NAMALWA (cell line): Measurements from ENCODE around the gene RPL22.
A peak's percentile ranks its signal among the peaks of the same experiment; 100 is the strongest.

Experiments used
- DNase-seq: peaks from one replicate; pipeline ENCODE4 v3.0.0-alpha.2; 2015; ENCODE audit warnings: low spot score

Gene RPL22

GRCh38 chr1:6171548-6172124, 27.8 kb downstream of the RPL22 start:
- DNase-seq: peak; percentile 54

DNA sequence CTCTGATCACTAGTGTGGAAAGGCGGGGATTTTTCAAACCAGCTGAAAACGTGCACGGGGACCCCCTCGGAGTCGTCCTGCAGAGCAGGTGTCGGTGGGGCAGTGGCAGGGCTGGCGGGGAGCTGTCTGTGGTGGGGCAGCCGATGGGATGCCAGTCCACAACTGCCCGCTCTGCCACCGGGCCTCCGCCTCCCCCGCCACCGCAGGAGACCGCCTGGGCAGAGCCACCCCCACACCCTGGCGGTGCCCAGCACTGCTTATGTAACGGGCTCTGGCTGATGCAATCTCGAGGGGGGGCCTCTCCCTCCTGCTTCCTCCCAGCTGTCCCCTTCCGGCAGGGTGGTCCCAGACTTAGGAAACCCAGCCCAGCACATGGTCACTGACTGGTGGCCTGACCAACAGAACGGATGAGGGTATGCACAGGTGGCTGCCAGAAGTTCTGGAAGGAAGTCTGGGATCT, 28.6 kb downstream of the RPL22 start:
- no peak for DNase-seq

DNA sequence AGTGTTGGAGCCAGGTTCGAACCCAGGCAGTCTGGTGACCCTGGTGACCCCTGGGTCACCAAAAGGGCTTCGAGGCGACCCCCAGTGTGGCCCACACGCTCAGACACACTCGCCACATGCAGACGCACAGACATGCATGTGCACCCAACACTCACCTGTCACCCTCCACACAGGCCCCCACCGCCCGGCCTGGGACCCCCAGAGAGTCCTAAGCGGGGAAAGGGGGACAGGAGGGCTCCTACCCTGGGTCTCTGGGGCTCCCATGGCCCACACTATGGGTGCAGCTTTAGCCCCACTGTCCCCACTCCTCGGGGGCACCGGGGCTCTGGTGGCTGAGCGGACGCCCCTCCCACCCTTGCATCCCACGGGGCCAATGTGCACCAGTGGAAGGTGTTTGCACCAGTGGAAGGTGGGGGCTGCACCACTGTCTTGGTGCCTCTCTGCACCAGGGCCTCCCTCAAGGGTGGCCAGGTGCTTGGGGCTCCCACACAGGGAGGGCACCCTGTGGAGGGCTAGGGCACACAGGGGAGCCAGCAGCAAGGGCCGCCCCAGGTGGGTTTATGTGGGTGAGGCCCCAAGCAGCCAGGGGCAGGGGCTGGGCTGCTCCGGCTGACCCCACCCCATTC, 29.2 kb downstream of the RPL22 start:
- DNase-seq: no peak

- DNase-seq: no peak
These were observed 30.3 kb downstream of the RPL22 start for GRCh38 chr1:6168947-6169586.

GRCh38 chr1:6167391-6168303, 31.7 kb downstream of the RPL22 start:
- no peak for DNase-seq

- DNase-seq: no peak
These were observed 32.6 kb downstream of the RPL22 start for GRCh38 chr1:6166655-6167390.

GRCh38 chr1:6166221-6166620, 33.2 kb downstream of the RPL22 start:
- DNase-seq: no peak

- no peak for DNase-seq
These were observed 33.9 kb downstream of the RPL22 start for GRCh38 chr1:6165441-6165985.

- no peak for DNase-seq
These were observed 34.4 kb downstream of the RPL22 start for GRCh38 chr1:6165027-6165426.

GRCh38 chr1:6163973-6164617, 35.3 kb downstream of the RPL22 start:
- DNase-seq: no peak

DNA sequence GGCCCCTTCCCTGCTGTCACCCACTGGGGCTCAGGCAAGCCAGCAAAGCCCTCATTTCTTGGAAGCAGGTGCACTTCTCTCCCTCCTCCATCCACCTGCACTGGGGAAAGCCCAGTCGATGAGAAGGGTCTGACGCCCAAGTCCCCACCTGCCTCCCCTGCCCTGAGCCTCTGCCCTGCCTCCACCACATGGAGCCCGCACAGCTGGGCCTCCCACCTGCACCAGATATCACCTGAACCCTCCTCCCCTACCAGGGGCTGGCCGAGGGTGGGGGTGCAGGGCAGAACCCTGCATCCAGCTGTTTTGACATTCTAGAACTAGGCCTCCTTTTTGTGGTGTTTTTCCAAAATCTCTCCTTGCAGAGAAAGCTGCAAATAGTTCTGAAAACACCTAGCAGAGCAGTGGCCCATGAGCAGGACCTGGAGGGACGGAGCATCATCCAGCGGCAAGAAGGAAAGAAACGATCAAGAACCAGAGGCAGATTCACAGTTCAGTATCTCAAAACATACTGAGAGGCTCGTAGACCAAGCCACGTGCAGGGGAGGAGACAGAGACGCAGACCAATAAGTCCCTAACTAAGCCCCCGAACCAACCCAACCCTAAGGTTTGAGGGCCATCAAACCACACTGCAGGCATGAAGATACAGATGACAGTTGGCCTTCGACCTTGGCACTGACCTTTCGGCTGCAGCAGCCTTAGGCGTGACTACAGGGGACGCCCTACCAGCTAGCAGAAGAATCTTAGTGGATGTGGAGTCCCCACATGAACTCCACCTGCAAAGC, 36.0 kb downstream of the RPL22 start:
- no peak for DNase-seq

DNA sequence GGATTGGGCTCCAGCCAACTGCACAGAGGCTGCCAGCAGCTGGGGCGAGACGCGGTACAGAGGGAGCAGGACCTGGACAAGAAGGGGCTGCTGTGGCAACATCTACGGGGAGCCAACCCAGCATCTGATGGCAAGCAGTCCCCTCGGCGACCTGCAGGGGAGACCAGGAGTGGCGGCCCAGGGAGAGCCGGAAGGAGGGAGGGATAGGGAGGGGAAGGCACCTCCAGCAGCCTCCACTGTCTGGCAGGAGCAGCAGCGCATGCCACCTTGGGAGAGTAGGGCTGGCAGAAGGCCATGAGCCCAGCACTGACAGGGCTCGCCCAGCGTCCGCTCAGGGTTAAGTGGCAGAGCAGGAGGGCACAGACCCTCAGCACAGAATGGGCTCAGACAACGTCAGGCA, 36.6 kb downstream of the RPL22 start:
- no peak for DNase-seq

- DNase-seq: no peak
These were observed 37.1 kb downstream of the RPL22 start for GRCh38 chr1:6162341-6162740.

- no peak for DNase-seq
These were observed 41.2 kb downstream of the RPL22 start for GRCh38 chr1:6158181-6158580.

- DNase-seq: no peak
These were observed 41.7 kb downstream of the RPL22 start for GRCh38 chr1:6157528-6158174.

DNA sequence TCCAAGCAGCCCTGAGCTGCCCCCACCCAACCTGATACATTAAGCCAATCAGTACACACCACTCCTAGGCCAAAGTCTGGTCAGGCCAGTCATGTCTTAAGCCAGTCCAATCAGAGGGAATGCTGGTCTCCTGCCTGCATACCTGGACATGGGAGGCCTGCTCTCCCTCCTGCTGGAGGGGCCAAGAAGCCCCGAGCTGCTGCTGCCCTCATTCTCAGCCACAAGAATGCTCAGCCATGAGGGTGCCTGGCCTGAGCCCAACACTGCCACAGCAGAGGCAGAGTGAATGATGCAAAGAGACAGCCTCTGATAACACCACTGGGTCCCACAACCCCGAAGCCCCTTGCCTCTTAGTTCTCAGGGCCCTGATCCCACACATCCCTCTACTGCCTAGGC, 42.3 kb downstream of the RPL22 start:
- DNase-seq: no peak

GRCh38 chr1:6154525-6155319, 44.7 kb downstream of the RPL22 start:
- no peak for DNase-seq

DNA sequence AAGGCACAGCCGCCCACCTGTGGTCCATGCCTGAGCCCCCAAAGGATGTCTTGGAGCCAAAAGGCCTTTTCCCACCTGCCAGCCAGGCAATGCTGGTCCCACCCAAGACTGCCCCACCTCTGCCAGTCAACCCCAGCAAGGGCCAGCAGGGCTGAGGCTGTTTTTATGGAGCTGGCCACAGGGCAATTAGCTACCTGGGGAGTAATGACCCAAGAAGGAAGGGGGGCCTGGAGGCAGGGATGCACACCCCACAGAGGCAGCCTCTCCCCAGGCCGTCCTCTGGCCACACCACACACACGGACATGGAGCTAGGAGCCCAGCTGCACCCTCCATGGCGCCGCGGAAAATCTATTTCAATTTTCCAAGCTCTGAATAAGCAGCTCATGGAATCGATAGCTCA, 46.5 kb downstream of the RPL22 start:
- no peak for DNase-seq

- no peak for DNase-seq
These were observed 47.2 kb downstream of the RPL22 start for GRCh38 chr1:6152181-6152580.
